ENCODE measurements around the gene SIX6.

DNA sequence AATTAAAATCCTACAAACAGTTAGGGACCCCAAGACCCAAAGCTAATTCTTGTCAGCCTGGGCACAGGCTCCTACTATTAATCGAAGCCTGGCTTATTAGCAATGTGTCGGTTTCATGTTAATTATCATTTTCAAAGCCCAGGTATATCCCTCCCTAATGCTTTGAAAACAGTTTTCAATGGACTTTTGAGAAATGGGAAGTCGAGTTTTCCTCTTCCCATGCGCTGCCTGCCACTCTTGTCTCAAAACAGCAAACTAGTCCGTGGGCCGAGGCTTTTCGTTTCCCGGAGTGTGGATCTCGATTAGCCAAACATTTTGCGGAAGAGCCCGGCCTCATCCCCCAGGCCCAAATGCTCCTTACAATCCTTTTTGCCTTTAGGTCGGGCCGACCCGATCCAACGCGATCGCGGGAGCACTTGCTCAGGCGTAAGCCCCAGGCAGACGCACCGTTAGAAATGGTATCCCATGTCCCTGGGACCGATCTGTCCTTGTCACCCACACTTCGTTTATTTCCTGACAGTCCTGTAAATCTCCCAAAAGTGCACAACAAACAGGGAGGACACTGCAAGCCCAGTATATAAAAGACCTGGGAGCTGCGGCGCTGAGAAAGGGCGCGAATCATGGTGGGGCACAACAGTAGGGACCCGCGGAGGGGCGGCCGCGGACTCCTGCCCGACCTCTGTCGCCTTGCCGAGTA lies 1.5 kb downstream of the SIX6 start:
- TF ChIP-seq, protein P1, sequence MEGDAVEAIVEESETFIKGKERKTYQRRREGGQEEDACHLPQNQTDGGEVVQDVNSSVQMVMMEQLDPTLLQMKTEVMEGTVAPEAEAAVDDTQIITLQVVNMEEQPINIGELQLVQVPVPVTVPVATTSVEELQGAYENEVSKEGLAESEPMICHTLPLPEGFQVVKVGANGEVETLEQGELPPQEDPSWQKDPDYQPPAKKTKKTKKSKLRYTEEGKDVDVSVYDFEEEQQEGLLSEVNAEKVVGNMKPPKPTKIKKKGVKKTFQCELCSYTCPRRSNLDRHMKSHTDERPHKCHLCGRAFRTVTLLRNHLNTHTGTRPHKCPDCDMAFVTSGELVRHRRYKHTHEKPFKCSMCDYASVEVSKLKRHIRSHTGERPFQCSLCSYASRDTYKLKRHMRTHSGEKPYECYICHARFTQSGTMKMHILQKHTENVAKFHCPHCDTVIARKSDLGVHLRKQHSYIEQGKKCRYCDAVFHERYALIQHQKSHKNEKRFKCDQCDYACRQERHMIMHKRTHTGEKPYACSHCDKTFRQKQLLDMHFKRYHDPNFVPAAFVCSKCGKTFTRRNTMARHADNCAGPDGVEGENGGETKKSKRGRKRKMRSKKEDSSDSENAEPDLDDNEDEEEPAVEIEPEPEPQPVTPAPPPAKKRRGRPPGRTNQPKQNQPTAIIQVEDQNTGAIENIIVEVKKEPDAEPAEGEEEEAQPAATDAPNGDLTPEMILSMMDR (IDR thresholded peaks at IDR 0.05; ENCODE audit: low read depth, low read length, poor library complexity, severe bottlenecking) = no peak
- no peak for TF ChIP-seq EZH2phosphoT487 (IDR thresholded peaks at IDR 0.05; ENCODE audit: borderline replicate concordance, low read length)
